HepG2 (cell line): ENCODE data around the gene IQCB1.

Experiments used
- CBX5 ChIP-seq: sonication (generic); formaldehyde crosslinking; IDR thresholded peaks from 2 replicates; pipeline ENCODE4 v1.4.0; 2020; ENCODE audit warnings: missing genetic modification reagents, borderline replicate concordance
- HCFC1 ChIP-seq: fragments of 150-350 bp; IDR thresholded peaks from 2 replicates; pipeline ENCODE4 v1.6.1; 2014; ENCODE audit warnings: low read depth, low read length
- NR2F1 ChIP-seq, 2 experiments: fragments of 450-650 bp in 1 of 2; formaldehyde crosslinking in 1 of 2; IDR thresholded peaks; 2 replicates each; pipeline versions ENCODE4 v1.5.0 to v1.6.1; 2016 to 2020; ENCODE audit warnings: mild to moderate bottlenecking in 1 of 2, missing compliant biosample characterization in 1 of 2, missing genetic modification reagents in 1 of 2, moderate library complexity in 1 of 2
- NR2F6 ChIP-seq, 2 experiments: IDR thresholded peaks; 2 replicates each; pipeline ENCODE4 v1.6.1; 2016; ENCODE audit warnings: antibody characterized with exemption in 1 of 2, mild to moderate bottlenecking in 1 of 2
- POLR2AphosphoS5 ChIP-seq: IDR thresholded peaks from 2 replicates; pipeline ENCODE4 v1.6.1; 2012; ENCODE audit warnings: low read depth, low read length
- SETDB1 ChIP-seq: sonication (generic); formaldehyde crosslinking; IDR thresholded peaks from 2 replicates; pipeline ENCODE4 v1.5.1; 2020; ENCODE audit warnings: missing genetic modification reagents, mild to moderate bottlenecking, borderline replicate concordance
- TARDBP ChIP-seq: sonication (generic); formaldehyde crosslinking; IDR thresholded peaks from 2 replicates; pipeline ENCODE4 v1.8.0; 2022; ENCODE audit warnings: mild to moderate bottlenecking, missing genetic modification reagents
- TBP ChIP-seq: sonication (generic); formaldehyde crosslinking; IDR thresholded peaks from 2 replicates; pipeline ENCODE4 v1.5.0; 2020; ENCODE audit warnings: missing genetic modification reagents
- TBX2 ChIP-seq: sonication (generic); formaldehyde crosslinking; IDR thresholded peaks from 2 replicates; pipeline ENCODE4 v1.5.0; 2020; ENCODE audit warnings: missing genetic modification reagents, mild to moderate bottlenecking, borderline replicate concordance
- ZBTB38 ChIP-seq: sonication (generic); formaldehyde crosslinking; IDR thresholded peaks from 2 replicates; pipeline ENCODE4 v1.5.1; 2020; ENCODE audit warnings: mild to moderate bottlenecking, missing genetic modification reagents
- ZNF333 ChIP-seq: sonication (generic); formaldehyde crosslinking; IDR thresholded peaks from 2 replicates; pipeline ENCODE4 v1.4.0; 2020; ENCODE audit warnings: mild to moderate bottlenecking, missing genetic modification reagents, borderline replicate concordance
- ZNF704 ChIP-seq: sonication (generic); formaldehyde crosslinking; IDR thresholded peaks from 2 replicates; pipeline ENCODE4 v1.8.1; 2023; ENCODE audit warnings: mild to moderate bottlenecking, inconsistent platforms, moderate library complexity, missing genetic modification reagents, borderline replicate concordance
- TF ChIP-seq, protein P1 (sequence below): sonication (generic); formaldehyde crosslinking; IDR thresholded peaks from 2 replicates; pipeline ENCODE4 v1.5.0; 2020; ENCODE audit warnings: mild to moderate bottlenecking, missing genetic modification reagents, moderate library complexity
- TF ChIP-seq, protein P2 (sequence below): IDR thresholded peaks from 2 replicates; pipeline ENCODE4 v1.6.1; 2016; ENCODE audit warnings: low read depth, missing genetic modification reagents, missing compliant biosample characterization

- TF ChIP-seq CBX5 (CRISPR knock-in tag) = no peak
- TF ChIP-seq, protein P1, sequence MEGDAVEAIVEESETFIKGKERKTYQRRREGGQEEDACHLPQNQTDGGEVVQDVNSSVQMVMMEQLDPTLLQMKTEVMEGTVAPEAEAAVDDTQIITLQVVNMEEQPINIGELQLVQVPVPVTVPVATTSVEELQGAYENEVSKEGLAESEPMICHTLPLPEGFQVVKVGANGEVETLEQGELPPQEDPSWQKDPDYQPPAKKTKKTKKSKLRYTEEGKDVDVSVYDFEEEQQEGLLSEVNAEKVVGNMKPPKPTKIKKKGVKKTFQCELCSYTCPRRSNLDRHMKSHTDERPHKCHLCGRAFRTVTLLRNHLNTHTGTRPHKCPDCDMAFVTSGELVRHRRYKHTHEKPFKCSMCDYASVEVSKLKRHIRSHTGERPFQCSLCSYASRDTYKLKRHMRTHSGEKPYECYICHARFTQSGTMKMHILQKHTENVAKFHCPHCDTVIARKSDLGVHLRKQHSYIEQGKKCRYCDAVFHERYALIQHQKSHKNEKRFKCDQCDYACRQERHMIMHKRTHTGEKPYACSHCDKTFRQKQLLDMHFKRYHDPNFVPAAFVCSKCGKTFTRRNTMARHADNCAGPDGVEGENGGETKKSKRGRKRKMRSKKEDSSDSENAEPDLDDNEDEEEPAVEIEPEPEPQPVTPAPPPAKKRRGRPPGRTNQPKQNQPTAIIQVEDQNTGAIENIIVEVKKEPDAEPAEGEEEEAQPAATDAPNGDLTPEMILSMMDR (CRISPR knock-in tag) = no peak
- no peak for TF ChIP-seq TBX2 (CRISPR knock-in tag)
- no peak for TF ChIP-seq ZNF333
- TF ChIP-seq POLR2AphosphoS5 = no peak
- TF ChIP-seq ZNF704 (CRISPR knock-in tag) = no peak
- no peak for TF ChIP-seq TARDBP (CRISPR knock-in tag)
- TF ChIP-seq ZBTB38 (CRISPR knock-in tag) = no peak
- TF ChIP-seq, protein P2, sequence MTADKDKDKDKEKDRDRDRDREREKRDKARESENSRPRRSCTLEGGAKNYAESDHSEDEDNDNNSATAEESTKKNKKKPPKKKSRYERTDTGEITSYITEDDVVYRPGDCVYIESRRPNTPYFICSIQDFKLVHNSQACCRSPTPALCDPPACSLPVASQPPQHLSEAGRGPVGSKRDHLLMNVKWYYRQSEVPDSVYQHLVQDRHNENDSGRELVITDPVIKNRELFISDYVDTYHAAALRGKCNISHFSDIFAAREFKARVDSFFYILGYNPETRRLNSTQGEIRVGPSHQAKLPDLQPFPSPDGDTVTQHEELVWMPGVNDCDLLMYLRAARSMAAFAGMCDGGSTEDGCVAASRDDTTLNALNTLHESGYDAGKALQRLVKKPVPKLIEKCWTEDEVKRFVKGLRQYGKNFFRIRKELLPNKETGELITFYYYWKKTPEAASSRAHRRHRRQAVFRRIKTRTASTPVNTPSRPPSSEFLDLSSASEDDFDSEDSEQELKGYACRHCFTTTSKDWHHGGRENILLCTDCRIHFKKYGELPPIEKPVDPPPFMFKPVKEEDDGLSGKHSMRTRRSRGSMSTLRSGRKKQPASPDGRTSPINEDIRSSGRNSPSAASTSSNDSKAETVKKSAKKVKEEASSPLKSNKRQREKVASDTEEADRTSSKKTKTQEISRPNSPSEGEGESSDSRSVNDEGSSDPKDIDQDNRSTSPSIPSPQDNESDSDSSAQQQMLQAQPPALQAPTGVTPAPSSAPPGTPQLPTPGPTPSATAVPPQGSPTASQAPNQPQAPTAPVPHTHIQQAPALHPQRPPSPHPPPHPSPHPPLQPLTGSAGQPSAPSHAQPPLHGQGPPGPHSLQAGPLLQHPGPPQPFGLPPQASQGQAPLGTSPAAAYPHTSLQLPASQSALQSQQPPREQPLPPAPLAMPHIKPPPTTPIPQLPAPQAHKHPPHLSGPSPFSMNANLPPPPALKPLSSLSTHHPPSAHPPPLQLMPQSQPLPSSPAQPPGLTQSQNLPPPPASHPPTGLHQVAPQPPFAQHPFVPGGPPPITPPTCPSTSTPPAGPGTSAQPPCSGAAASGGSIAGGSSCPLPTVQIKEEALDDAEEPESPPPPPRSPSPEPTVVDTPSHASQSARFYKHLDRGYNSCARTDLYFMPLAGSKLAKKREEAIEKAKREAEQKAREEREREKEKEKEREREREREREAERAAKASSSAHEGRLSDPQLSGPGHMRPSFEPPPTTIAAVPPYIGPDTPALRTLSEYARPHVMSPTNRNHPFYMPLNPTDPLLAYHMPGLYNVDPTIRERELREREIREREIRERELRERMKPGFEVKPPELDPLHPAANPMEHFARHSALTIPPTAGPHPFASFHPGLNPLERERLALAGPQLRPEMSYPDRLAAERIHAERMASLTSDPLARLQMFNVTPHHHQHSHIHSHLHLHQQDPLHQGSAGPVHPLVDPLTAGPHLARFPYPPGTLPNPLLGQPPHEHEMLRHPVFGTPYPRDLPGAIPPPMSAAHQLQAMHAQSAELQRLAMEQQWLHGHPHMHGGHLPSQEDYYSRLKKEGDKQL (CRISPR knock-in tag) = no peak
- TF ChIP-seq HCFC1 = no peak
- TF ChIP-seq SETDB1 = no peak
- TF ChIP-seq TBP (CRISPR knock-in tag) = no peak
- no peak for TF ChIP-seq NR2F6 (IDR thresholded peaks at IDR 0.05)
- TF ChIP-seq NR2F6 (CRISPR knock-in tag; IDR thresholded peaks at IDR 0.05) = no peak
- TF ChIP-seq NR2F1 (CRISPR knock-in tag; IDR thresholded peaks at IDR 0.05) = no peak
Observed at GRCh38 chr3:121836481-121836880, 1.6 kb upstream of the IQCB1 start.
